GM12878 (cell line): ENCODE data around the gene DBI. TPM values are rescaled to one million over a fixed set of nuclear protein-coding genes. Genes with fewer than 3 reads are reported as not detected.

Experiments
- ATAC-seq: fragments of 200-7000 bp; cut with Tn5 transposase; 3 replicates; pipeline ENCODE4 v1.9.1; 2020; ENCODE audit warnings: mild to moderate bottlenecking, moderate library complexity
- BruUV-seq: library from RNA; stranded (reverse); fragments of 400-500 nt; replicated peaks from 2 replicates; lab custom pipeline; 2021; lab: Mats Ljungman, UMichigan
- CTCF ChIA-PET: fragments of 300-600 bp; sonication (Branson Sonifier 250); formaldehyde crosslinking; extraction: SDS; loops from one replicate; lab custom pipeline; 2021; ENCODE audit warnings: inconsistent platforms; lab: Yijun Ruan, JAX
- POLR2A ChIA-PET: fragments of 350-600 bp; formaldehyde crosslinking; extraction: SDS; loops from one replicate; lab custom pipeline; 2021; ENCODE audit warnings: inconsistent platforms; lab: Charles Lee
- RAD21 ChIA-PET: fragments of 300-600 bp; sonication (Branson Sonifier 250); formaldehyde crosslinking; loops from one replicate; lab custom pipeline; 2023; ENCODE audit warnings: antibody characterized with exemption; ENCODE audit not compliant: unreplicated experiment; lab: Charles Lee
- SMC1A ChIA-PET: fragments of 300-600 bp; sonication (Branson Sonifier 250); formaldehyde crosslinking; loops from one replicate; lab custom pipeline; 2023; ENCODE audit not compliant: unreplicated experiment, uncharacterized antibody; lab: Charles Lee
- DNase-seq: peaks from one replicate; pipeline ENCODE4 v3.0.0-alpha.2; 2011; ENCODE audit warnings: low read depth, low spot score
- FAIRE-seq: peaks from 3 replicates; lab custom pipeline; 2011; peaks lifted over from hg19 to GRCh38; lab: Jason Lieb, UNC
- H2AFZ ChIP-seq: 2 replicates; pipeline ENCODE4 v1.6.0; 2011; ENCODE audit warnings: low read depth, low read length, control low read depth; ENCODE audit not compliant: control insufficient read depth
- H3K27ac ChIP-seq: 2 replicates; pipeline ENCODE4 v1.5.1; 2011; ENCODE audit warnings: control low read depth; ENCODE audit not compliant: control insufficient read depth, insufficient read depth
- H3K27me3 ChIP-seq, 2 experiments: replicated peaks in 1 of 2; 2 replicates each; pipeline versions ENCODE4 v1.6.0 to v1.6.1; 2011; ENCODE audit warnings: low read length in 1 of 2; ENCODE audit not compliant: control insufficient read depth in 2 of 2, insufficient read depth in 2 of 2
- H3K36me3 ChIP-seq, 2 experiments: 2 replicates each; pipeline ENCODE4 v1.5.1; 2011; ENCODE audit warnings: low read length in 1 of 2; ENCODE audit not compliant: control insufficient read depth in 2 of 2, insufficient read depth in 2 of 2
- H3K4me1 ChIP-seq: 2 replicates; pipeline ENCODE4 v1.6.1; 2011; ENCODE audit warnings: mild to moderate bottlenecking, low read length, moderate library complexity, mixed read lengths; ENCODE audit not compliant: control insufficient read depth, insufficient read depth
- H3K4me2 ChIP-seq: 2 replicates; pipeline ENCODE4 v1.6.0; 2011; ENCODE audit warnings: control low read depth; ENCODE audit not compliant: control insufficient read depth, insufficient read depth
- H3K4me3 ChIP-seq: fragments of 200-600 bp; sonication (generic); 2 replicates; pipeline ENCODE4 v1.5.1; 2016
- H3K79me2 ChIP-seq: 2 replicates; pipeline ENCODE4 v1.6.0; 2011; ENCODE audit warnings: low read length; ENCODE audit not compliant: control insufficient read depth, insufficient read depth
- H3K9ac ChIP-seq: 2 replicates; pipeline ENCODE4 v1.8.0; 2011; ENCODE audit warnings: low read length, control low read depth, mixed read lengths; ENCODE audit not compliant: control insufficient read depth, insufficient read depth
- H3K9me3 ChIP-seq: replicated peaks from 3 replicates; pipeline ENCODE4 v1.5.1; 2011; ENCODE audit warnings: mild to moderate bottlenecking, low read length; ENCODE audit not compliant: control insufficient read depth, insufficient read depth
- H4K20me1 ChIP-seq: 2 replicates; pipeline ENCODE4 v1.6.0; 2011; ENCODE audit not compliant: control insufficient read depth, insufficient read depth
- FOS ChIP-seq: IDR thresholded peaks from 3 replicates; pipeline ENCODE4 v1.6.1; 2011; ENCODE audit warnings: borderline replicate concordance; ENCODE audit not compliant: insufficient read length; ENCODE audit errors: extremely low read depth
- GABPA ChIP-seq: IDR thresholded peaks from 2 replicates; pipeline ENCODE4 v1.6.1; 2014; ENCODE audit warnings: antibody characterized with exemption, low read depth, mild to moderate bottlenecking, inconsistent platforms
- MEF2B ChIP-seq: fragments of 450-650 bp; IDR thresholded peaks from 2 replicates; pipeline ENCODE4 v1.6.1; 2018; ENCODE audit warnings: mild to moderate bottlenecking, moderate library complexity; ENCODE audit not compliant: partially characterized antibody, poor library complexity, severe bottlenecking
- NBN ChIP-seq: fragments of 450-650 bp; IDR thresholded peaks from 2 replicates; pipeline ENCODE4 v1.6.1; 2016
- NFIC ChIP-seq: IDR thresholded peaks from 2 replicates; pipeline ENCODE4 v1.6.1; 2012; ENCODE audit warnings: low read depth, mild to moderate bottlenecking, inconsistent platforms, low read length, moderate library complexity
- WGBS: methylation state at CpG from one replicate; pipeline ENCODE4 v1.1.6; 2016; ENCODE audit warnings: low lambda C conversion rate; ENCODE audit not compliant: insufficient replicate concordance, insufficient coverage; ENCODE audit errors: missing lambda C conversion rate; 5-methylcytosine and 5-hydroxymethylcytosine counted together
- in situ Hi-C: fragments of 300-500 bp; cut with MboI; formaldehyde crosslinking; loops from 9 replicates; pipeline ENCODE4 v1.14.3; 2018; ENCODE audit warnings: mixed read lengths
- intact Hi-C: fragments of 100-400 bp; cut with micrococcal nuclease; formaldehyde crosslinking; loops from one replicate; pipeline ENCODE4 v1.14.2; 2022; ENCODE audit not compliant: unreplicated experiment
- polyA plus RNA-seq, 11 experiments: library from polyadenylated mRNA; depleted of rRNA in 4 of 11; unstranded in 6 of 11; stranded (reverse) in 5 of 11; fragments of >200 nt; fragmentation: Nextera tagmentation in 4 of 11; fragmentation: Illumina TruSeq in 1 of 11; extraction: Ambion mirVana in 4 of 11; extraction: Trizol in 1 of 11; gene quantifications; 1 replicate in 1 of 11; 2 replicates in 10 of 11; pipeline versions ENCODE4 v1.2.1 to v1.2.3, GENCODE V29; 2011 to 2016; ENCODE audit warnings: inconsistent platforms in 2 of 11, missing spikeins in 2 of 11, low read depth in 1 of 11
- total RNA-seq, 4 experiments: library from RNA; depleted of rRNA in 3 of 4; stranded (reverse); fragments of >200 nt in 3 of 4; fragmentation: Illumina TruSeq in 1 of 4; extraction: Trizol in 1 of 4; gene quantifications; 2 replicates each; pipeline versions ENCODE4 v1.2.1 to v1.2.3, GENCODE V29; 2013 to 2021
- TF ChIP-seq, protein P1 (sequence below): fragments of 150-350 bp; IDR thresholded peaks from 2 replicates; pipeline ENCODE4 v1.6.1; 2014; ENCODE audit warnings: mild to moderate bottlenecking, low read depth, low read length

The DBI gene
- total and polyA plus RNA-seq, 10 of the 15 experiments (the other 5 are each of a cell fraction or from before 2014, with no cell fraction given): 248 to 2,567 (median 943) TPM

DNA sequence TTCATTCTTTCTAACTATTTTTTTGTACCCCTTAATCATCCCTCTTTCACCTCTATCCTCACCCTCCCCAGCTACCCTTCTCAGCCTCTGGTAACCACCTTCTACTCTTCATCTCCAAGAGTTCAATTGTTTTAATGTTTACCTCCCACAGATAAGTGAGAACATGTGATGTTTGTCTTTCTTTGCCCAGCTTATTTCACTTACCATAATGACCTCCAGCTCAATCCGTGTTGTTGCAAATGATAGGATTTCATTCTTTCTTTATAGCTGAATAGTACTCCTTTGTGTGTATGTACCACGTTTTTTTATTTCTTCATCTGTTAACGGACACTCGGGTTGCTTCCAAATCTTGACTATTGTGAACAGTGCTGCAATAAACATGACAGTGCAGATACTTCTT lies 42.7 kb downstream of the DBI start:
- Histone ChIP-seq H3K79me2 (no peaks in the 10 kb centered on the region), H3K27ac (no peak overlapping the region), H3K9ac (no peak overlapping the region), H3K4me3 (no peak overlapping the region), H3K27me3 (no peaks in the 10 kb centered on the region), H2AFZ (no peak overlapping the region), H3K4me2 (no peak overlapping the region), H3K4me1 (no peaks in the 10 kb centered on the region), H3K9me3 (no peaks in the 10 kb centered on the region), H4K20me1 (no peaks in the 10 kb centered on the region), H3K36me3 (no peaks in the 10 kb centered on the region)
- ATAC-seq (no peak), DNase-seq (no peak), FAIRE-seq (no peak)
- in situ Hi-C loops: no loop called here
- ChIA-PET SMC1A (interaction anchor here (0.7 to 4.6 kb wide), 12 partner anchors 9 to 255 kb away, joined by 3 to 62 read pairs (median 3); no protein-coding TSS in a partner anchor), CTCF (interaction anchor here (0.7 to 10.3 kb wide), 13 partner anchors 10 to 231 kb away, joined by 3 to 187 read pairs (median 3); no protein-coding TSS in a partner anchor), RAD21 (interaction anchor here (1.0 to 7.3 kb wide), 5 partner anchors 11 to 231 kb away, joined by 3 to 75 read pairs (median 5); no protein-coding TSS in a partner anchor), POLR2A (interaction anchor here (1.1 kb wide), 1 partner anchor 22 kb away, joined by 3 read pairs; no protein-coding TSS in a partner anchor)
- no TSS peak for BruUV-seq
- intact Hi-C loops: loop anchor here (2.0 to 5.0 kb wide), 2 partner anchors 233 to 251 kb away; no protein-coding TSS in a partner anchor
- 45% methylated on average over 4 of the region's 4 CpGs for WGBS
- TF ChIP-seq FOS (no peak), NFIC (no peak), GABPA (no peak), NBN (no peak)

DNA sequence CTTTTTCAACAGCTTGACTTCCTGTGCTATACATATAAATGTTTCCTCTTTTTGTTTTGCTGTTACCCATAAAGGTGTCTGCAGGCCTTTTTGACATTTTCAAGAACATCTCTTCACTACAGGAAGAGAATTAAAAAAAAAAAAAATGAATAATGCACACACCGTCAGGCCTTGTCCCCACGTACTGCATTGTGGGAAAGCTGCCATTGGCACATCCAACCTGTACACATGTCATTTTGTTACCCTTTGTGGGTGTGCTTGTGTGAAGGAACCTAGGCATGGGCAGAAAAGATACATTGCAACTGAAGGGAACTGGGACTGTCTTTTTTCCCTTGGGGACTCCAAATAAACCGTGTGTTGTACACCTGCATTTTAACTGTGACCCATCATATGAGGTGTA lies 48.1 kb downstream of the DBI start:
- ChIA-PET POLR2A (no interaction called here), CTCF (interaction anchor here (1.0 to 3.5 kb wide), 8 partner anchors 11 to 288 kb away, joined by 3 to 31 read pairs (median 4); no protein-coding TSS in a partner anchor)
- no peak overlapping the region for H3K4me3 ChIP-seq

More for the DNA sequence above, 48.1 kb downstream of the DBI start:
- ATAC-seq: no peak
- Histone ChIP-seq H4K20me1 (no peaks in the 10 kb centered on the region), H3K9ac (no peak overlapping the region), H3K4me2 (no peak overlapping the region), H2AFZ (no peak overlapping the region), H3K36me3 (no peaks in the 10 kb centered on the region), H3K9me3 (no peaks in the 10 kb centered on the region), H3K79me2 (no peaks in the 10 kb centered on the region), H3K27me3 (no peaks in the 10 kb centered on the region), H3K4me1 (no peaks in the 10 kb centered on the region), H3K27ac (no peak overlapping the region)
- DNase-seq: no peak
- FAIRE-seq: no peak
- no TSS peak for BruUV-seq
- intact Hi-C loops: no loop called here
- 68% methylated on average over 3 of the region's 3 CpGs for WGBS
- in situ Hi-C loops: loop anchor here (5.0 kb wide), 1 partner anchor 247 kb away; no protein-coding TSS in a partner anchor
- ChIA-PET RAD21 (interaction anchor here (1.2 kb wide), 1 partner anchor 19 kb away, joined by 3 read pairs; no protein-coding TSS in a partner anchor), SMC1A (interaction anchor here (0.9 to 4.5 kb wide), 3 partner anchors 16 to 68 kb away, joined by 3 to 23 read pairs (median 3); partner anchors contain the start of gene TMEM37)
- TF ChIP-seq, protein P1, sequence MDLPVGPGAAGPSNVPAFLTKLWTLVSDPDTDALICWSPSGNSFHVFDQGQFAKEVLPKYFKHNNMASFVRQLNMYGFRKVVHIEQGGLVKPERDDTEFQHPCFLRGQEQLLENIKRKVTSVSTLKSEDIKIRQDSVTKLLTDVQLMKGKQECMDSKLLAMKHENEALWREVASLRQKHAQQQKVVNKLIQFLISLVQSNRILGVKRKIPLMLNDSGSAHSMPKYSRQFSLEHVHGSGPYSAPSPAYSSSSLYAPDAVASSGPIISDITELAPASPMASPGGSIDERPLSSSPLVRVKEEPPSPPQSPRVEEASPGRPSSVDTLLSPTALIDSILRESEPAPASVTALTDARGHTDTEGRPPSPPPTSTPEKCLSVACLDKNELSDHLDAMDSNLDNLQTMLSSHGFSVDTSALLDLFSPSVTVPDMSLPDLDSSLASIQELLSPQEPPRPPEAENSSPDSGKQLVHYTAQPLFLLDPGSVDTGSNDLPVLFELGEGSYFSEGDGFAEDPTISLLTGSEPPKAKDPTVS: no peak
- TF ChIP-seq MEF2B: peak; percentile 39
- TF ChIP-seq, all 136 proteins: peak for 1
